ENCODE measurements around the gene BDKRB2.

The BDKRB2 gene

DNA sequence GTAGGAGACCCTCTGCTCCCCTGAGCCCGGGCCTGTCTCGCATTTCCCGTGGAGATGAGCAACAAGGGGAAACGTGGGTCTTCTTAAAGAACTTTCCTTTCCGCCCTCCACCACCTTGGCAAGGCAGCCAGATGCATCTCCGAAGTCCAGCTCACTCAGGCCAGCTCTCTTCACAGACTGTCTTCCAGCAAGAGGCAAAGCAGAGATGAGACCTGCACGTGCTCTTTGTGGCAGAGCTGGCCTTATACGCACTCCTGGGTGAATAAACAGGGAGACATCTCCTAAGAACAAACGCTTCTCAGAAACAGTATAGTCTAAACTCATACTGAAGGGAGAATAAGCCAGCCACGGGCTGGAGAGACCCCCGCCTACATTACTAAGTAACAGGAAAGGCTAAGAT lies 50.0 kb downstream of the BDKRB2 start:
- peaks cover 1% of the 10 kb centered on the region for H3K4me1 Mint-ChIP-seq (ENCODE audit: low read depth)
- H3K9me3 Mint-ChIP-seq = no peaks in the 10 kb centered on the region
- no peaks in the 10 kb centered on the region for H3K36me3 Mint-ChIP-seq (ENCODE audit: low read depth)
- intact Hi-C loops (cut with micrococcal nuclease) = no loop called here
- no peak overlapping the region for H3K4me3 Mint-ChIP-seq
- no peak overlapping the region for H3K27ac Mint-ChIP-seq
- peaks cover 16% of the 10 kb centered on the region for H3K27me3 Mint-ChIP-seq

DNA sequence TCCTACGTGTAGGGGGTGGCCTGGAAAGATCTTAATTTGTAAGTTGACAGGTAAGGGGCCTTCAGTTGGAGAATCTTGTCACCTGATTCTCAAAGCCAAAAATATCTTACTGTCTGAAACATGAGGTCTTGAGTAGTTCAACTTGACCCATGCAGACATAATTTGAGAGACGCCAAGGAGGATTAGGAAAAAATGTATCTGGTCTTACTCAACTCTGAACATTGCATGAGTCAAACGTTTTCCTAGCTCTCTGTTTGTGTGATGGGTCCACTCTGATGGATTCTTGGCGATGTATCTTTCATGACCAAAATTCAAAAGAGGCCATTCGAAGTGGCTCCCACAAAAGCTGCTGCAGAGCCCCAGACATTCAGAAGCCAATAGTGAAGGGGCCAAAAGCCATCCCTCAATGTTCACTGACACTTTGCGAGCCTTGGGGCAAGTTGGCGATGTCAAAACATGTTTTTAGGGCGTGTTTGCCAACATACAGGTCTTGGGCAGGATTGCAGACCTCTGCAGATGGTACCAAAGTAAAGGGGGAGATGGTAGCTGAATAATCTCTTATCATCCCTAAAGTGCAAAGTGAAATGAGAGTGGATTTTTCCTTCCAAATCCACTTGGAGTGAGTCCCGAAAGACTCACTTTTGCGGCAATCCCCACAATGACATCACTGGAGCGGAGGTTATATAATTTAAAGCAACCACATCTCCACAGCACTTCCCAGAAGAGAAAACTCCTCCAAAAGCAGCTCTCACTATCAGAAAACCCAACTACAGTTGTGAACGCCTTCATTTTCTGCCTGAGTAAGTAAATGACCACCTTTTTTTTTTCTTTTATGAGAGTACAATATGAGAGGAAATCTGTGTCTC lies 51.1 kb downstream of the BDKRB2 start, which contains the start of gene BDKRB1:
TSS of gene BDKRB1 (plus strand) at position 710 of the 866 bp plus-strand sequence. CDS start 7,473 bp downstream, outside the sequence.
- H3K27me3 Mint-ChIP-seq = peaks cover 16% of the 10 kb centered on the region
- no peaks in the 10 kb centered on the region for H3K9me3 Mint-ChIP-seq
- intact Hi-C loops (cut with micrococcal nuclease) = no loop called here
- no peak within 1 kb of the TSS for H3K4me3 Mint-ChIP-seq
- H3K4me1 Mint-ChIP-seq (ENCODE audit: low read depth) = no peaks in the 10 kb centered on the region
- H3K27ac Mint-ChIP-seq = no peak within 1 kb of the TSS
- H3K36me3 Mint-ChIP-seq (ENCODE audit: low read depth) = no peaks in the 10 kb centered on the region

DNA sequence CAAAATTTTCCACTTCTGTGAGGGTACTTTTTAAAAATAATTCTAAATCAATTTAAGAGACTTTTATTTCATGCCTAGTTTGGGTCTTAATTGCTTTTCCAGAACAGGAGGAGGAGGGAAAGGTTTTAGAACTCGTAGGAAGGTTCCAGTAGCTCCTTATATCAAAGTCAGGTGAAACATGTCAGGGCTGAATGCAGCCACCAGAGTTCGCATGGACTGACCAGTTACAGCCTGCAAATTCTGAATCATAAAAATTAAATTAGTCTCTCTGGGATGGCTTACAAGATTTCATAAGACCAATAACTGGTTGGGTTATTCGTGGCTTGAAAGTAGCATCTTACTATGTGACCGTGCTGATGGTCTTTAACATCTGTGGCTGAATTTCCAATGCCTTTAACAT lies 51.8 kb downstream of the BDKRB2 start:
- no peaks in the 10 kb centered on the region for H3K36me3 Mint-ChIP-seq (ENCODE audit: low read depth)
- H3K4me1 Mint-ChIP-seq (ENCODE audit: low read depth) = no peaks in the 10 kb centered on the region
- peaks cover 16% of the 10 kb centered on the region for H3K27me3 Mint-ChIP-seq
- no peak overlapping the region for H3K27ac Mint-ChIP-seq
- H3K9me3 Mint-ChIP-seq = no peaks in the 10 kb centered on the region
- intact Hi-C loops (cut with micrococcal nuclease) = no loop called here
- no peak overlapping the region for H3K4me3 Mint-ChIP-seq

DNA sequence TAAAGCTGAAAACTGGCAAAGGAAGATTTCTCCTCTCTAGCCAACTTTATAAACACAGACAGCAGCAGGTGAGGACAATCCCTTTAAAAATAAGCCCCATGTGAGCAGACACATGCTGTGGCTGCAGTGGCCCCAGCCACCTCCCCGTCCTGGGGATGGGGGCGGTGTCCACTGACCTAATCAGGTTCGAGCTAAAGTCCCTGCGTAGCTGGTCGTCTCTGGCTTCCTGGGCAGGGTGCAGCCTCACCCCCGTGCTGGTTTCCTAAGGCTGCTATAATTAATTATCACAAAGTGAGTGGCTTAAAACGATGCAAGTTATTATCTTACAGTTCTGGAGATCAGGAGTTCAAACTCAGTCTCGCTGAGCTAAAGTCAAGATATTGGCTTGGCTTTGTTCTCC lies 52.4 kb downstream of the BDKRB2 start:
- Mint-ChIP-seq H3K27ac (no peak overlapping the region), H3K36me3 (ENCODE audit: low read depth) (no peaks in the 10 kb centered on the region), H3K4me3 (no peak overlapping the region), H3K9me3 (no peaks in the 10 kb centered on the region), H3K4me1 (ENCODE audit: low read depth) (no peaks in the 10 kb centered on the region), H3K27me3 (peaks cover 16% of the 10 kb centered on the region)
- intact Hi-C loops (cut with micrococcal nuclease) = no loop called here

DNA sequence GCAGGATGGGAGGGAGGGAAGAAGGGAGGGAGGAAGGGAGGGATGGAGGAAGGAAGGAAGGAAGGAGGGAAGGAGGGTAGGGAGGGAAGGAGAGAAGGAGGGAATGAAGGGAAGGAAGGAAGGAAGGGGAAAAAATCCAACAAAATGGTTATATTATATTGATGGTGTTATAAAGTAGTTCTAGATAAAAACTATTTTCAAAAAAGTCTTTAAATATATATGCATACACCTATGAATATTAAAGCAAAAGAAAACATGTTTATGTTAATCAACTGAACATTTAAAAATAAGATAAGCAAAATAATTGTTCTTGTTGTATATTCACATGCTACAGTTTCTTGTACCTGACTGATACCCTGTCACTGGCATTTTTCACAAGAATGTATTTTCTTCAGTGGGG lies 53.3 kb downstream of the BDKRB2 start:
- peaks cover 13% of the 10 kb centered on the region for H3K27me3 Mint-ChIP-seq
- no peaks in the 10 kb centered on the region for H3K36me3 Mint-ChIP-seq (ENCODE audit: low read depth)
- H3K4me3 Mint-ChIP-seq = no peak overlapping the region
- no peaks in the 10 kb centered on the region for H3K4me1 Mint-ChIP-seq (ENCODE audit: low read depth)
- H3K9me3 Mint-ChIP-seq = no peaks in the 10 kb centered on the region
- no peak overlapping the region for H3K27ac Mint-ChIP-seq
- intact Hi-C loops (cut with micrococcal nuclease) = no loop called here

DNA sequence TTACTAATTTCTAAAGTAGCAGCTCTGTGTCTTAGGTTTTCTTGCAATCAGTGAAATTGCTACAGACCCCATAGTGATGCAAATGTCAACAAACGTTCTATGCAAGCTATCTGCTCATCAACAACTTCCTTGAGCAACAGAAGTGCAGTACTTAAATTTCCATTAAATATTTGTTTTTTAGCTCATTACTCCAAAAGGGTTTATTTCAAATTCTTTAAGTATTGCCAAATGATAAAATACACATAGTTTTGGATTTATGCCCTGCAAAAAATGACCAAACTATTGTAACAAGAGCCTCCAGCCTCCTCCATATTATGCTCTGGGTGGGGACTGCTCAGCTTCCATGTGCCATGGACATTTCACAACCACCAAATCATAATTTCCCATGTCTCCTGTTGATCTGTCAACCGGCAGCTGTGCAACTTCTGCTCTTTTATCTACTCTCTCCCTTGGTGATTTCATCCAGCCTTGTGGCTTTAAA lies 55.7 kb downstream of the BDKRB2 start:
- H3K27ac Mint-ChIP-seq = no peak overlapping the region
- intact Hi-C loops (cut with micrococcal nuclease) = no loop called here
- H3K4me1 Mint-ChIP-seq (ENCODE audit: low read depth) = no peaks in the 10 kb centered on the region
- H3K9me3 Mint-ChIP-seq = no peaks in the 10 kb centered on the region
- H3K36me3 Mint-ChIP-seq (ENCODE audit: low read depth) = no peaks in the 10 kb centered on the region
- peaks cover 9% of the 10 kb centered on the region for H3K27me3 Mint-ChIP-seq
- no peak overlapping the region for H3K4me3 Mint-ChIP-seq

DNA sequence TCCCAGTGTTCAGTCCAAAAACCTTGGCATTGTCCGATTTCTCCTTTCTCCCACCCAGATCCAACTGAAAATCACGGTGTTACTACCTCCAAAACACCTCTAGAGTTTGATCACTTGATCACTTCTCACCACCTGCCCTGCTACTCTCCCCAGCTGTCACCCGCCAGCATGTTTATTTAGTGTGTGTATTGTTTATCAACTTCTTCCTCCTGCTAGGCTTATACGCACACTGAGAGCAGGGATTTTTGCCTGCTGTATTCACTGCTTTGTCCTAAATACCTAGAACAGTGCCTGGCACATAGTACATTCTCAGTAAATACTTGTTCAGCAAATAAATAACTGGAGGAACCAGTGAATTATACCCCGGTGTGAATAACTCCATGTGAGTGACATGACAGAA lies 56.4 kb downstream of the BDKRB2 start:
- H3K9me3 Mint-ChIP-seq = no peaks in the 10 kb centered on the region
- intact Hi-C loops (cut with micrococcal nuclease) = no loop called here
- H3K4me1 Mint-ChIP-seq (ENCODE audit: low read depth) = no peaks in the 10 kb centered on the region
- H3K4me3 Mint-ChIP-seq = no peak overlapping the region
- peaks cover 9% of the 10 kb centered on the region for H3K27me3 Mint-ChIP-seq
- H3K36me3 Mint-ChIP-seq (ENCODE audit: low read depth) = no peaks in the 10 kb centered on the region
- no peak overlapping the region for H3K27ac Mint-ChIP-seq

DNA sequence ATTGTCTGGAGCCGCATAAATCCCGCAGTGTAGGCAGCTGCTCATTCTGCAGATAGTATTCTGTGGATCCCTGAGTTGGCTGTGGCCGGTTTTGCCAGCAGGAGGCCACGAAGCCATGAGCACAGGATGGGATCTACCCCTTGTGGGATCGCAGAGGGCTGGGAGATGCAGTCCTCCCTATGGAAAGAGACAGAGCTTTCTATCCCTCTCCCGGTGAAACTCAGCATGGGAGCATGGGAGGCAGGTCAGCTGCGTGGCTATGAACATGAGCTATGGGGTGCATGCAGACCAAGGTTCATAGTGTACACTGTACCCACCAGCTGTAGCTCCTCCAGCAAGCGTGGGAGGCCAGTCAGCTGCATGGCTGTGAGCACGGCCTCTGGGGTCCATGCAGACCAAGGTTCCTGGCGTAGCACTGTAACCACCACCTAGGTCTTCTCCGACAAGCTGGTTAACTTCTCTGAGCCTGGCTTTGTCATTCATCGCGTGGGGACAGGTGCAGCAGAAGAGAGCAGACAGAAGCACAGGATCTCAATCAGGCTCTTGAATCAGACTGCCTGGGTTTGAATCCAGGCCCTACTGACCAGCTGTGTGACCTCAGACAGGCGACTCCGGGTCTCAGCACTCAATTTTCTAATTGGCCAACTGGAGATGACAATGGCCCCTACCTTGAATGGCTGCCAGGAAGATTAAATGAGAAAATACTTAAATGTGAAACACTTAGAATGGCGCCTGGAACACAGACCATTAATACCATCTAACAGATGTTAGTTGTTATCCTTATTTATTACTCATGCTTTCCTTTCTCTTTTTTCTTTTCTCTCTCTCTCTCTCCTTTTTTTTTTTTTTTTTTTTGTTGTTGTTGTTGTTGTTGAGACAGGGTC lies 57.4 kb downstream of the BDKRB2 start:
- H3K36me3 Mint-ChIP-seq (ENCODE audit: low read depth) = no peaks in the 10 kb centered on the region
- no peak overlapping the region for H3K27ac Mint-ChIP-seq
- H3K9me3 Mint-ChIP-seq = no peaks in the 10 kb centered on the region
- intact Hi-C loops (cut with micrococcal nuclease) = no loop called here
- no peak overlapping the region for H3K4me3 Mint-ChIP-seq
- no peaks in the 10 kb centered on the region for H3K4me1 Mint-ChIP-seq (ENCODE audit: low read depth)
- H3K27me3 Mint-ChIP-seq = peaks cover 8% of the 10 kb centered on the region

DNA sequence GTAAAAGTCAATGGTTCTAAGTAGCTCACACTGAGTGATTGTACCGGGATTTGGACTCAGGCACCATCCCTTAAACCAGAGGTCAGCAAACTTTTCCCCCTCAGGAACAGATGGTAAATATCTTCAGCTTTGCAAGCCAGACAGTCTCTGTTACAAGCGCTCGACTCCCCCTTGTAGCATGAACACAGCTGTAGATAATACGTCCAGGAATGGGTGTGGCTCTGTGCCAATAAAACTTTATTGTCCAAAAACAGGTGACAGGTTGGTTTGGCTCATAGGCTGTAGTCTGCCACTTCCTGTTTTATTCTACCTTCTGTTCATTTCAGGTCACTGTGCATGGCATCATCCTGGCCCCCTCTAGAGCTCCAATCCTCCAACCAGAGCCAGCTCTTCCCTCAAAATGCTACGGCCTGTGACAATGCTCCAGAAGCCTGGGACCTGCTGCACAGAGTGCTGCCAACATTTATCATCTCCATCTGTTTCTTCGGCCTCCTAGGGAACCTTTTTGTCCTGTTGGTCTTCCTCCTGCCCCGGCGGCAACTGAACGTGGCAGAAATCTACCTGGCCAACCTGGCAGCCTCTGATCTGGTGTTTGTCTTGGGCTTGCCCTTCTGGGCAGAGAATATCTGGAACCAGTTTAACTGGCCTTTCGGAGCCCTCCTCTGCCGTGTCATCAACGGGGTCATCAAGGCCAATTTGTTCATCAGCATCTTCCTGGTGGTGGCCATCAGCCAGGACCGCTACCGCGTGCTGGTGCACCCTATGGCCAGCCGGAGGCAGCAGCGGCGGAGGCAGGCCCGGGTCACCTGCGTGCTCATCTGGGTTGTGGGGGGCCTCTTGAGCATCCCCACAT lies 58.9 kb downstream of the BDKRB2 start:
- no peaks in the 10 kb centered on the region for H3K36me3 Mint-ChIP-seq (ENCODE audit: low read depth)
- intact Hi-C loops (cut with micrococcal nuclease) = no loop called here
- no peak overlapping the region for H3K4me3 Mint-ChIP-seq
- H3K4me1 Mint-ChIP-seq (ENCODE audit: low read depth) = no peaks in the 10 kb centered on the region
- H3K27ac Mint-ChIP-seq = no peak overlapping the region
- no peaks in the 10 kb centered on the region for H3K9me3 Mint-ChIP-seq
- peaks cover under 1% of the 10 kb centered on the region for H3K27me3 Mint-ChIP-seq

DNA sequence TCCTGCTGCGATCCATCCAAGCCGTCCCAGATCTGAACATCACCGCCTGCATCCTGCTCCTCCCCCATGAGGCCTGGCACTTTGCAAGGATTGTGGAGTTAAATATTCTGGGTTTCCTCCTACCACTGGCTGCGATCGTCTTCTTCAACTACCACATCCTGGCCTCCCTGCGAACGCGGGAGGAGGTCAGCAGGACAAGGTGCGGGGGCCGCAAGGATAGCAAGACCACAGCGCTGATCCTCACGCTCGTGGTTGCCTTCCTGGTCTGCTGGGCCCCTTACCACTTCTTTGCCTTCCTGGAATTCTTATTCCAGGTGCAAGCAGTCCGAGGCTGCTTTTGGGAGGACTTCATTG lies 59.5 kb downstream of the BDKRB2 start:
- no peaks in the 10 kb centered on the region for H3K9me3 Mint-ChIP-seq
- no peak overlapping the region for H3K27ac Mint-ChIP-seq
- no peaks in the 10 kb centered on the region for H3K4me1 Mint-ChIP-seq (ENCODE audit: low read depth)
- no peak overlapping the region for H3K4me3 Mint-ChIP-seq
- H3K36me3 Mint-ChIP-seq (ENCODE audit: low read depth) = no peaks in the 10 kb centered on the region
- intact Hi-C loops (cut with micrococcal nuclease) = no loop called here
- H3K27me3 Mint-ChIP-seq = no peaks in the 10 kb centered on the region

DNA sequence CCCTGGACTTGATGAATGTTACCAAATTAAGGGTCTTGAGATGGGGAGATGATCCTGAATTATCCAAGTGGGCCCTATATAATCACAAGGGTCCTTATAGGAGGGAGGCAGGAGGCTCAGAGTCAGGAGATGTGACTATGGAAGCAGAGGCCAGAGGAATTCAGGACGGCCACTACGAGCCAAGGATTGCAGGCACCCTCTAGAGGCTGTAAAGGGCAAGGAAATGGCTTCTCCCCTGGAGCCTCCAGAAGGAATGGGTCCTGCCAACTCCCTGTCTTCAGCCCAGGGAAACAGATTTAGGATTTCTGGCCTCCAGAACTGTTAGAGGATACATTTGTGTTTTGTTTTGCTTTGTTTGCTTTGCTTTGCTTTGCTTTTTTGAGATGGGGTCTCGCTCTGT lies 60.2 kb downstream of the BDKRB2 start:
- intact Hi-C loops (cut with micrococcal nuclease) = no loop called here
- H3K4me3 Mint-ChIP-seq = no peak overlapping the region

DNA sequence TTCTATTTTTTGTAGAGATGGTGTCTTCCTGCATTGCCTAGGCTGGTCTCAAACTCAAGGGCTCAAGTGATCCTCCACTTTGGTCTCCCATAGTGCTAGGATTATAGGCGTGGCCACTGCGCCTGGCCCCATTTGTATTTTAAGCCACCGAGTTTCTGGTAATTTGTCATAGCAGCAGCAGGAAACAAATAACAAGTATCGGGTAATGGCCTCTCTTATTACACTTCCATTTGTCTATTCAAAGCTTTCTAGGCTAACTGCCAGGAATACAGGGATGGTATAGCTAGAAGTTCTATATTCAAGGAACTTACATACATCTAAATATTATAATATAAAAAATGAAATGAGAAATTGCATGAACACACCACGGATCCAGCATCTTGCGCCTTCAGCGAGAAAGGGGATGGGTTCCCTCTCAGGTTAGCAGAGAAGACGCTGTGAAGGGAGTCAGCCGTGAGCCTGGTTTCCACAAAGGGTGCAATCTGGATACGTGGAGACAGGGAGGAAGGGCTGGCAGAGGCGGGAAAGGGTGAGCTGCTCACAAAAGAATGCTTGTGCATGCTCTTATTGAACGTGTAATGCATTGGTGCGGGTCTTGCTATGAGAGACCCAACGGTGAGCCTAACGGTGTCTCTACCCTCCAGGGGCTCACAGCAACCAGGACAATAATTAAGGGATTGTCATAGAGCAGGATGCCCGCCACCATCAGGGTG lies 60.9 kb downstream of the BDKRB2 start:
- no peaks in the 10 kb centered on the region for H3K9me3 Mint-ChIP-seq
- no peaks in the 10 kb centered on the region for H3K36me3 Mint-ChIP-seq (ENCODE audit: low read depth)
- H3K27ac Mint-ChIP-seq = no peak overlapping the region
- intact Hi-C loops (cut with micrococcal nuclease) = no loop called here
- H3K4me3 Mint-ChIP-seq = no peak overlapping the region
- peaks cover 2% of the 10 kb centered on the region for H3K27me3 Mint-ChIP-seq
- no peaks in the 10 kb centered on the region for H3K4me1 Mint-ChIP-seq (ENCODE audit: low read depth)

More for the DNA sequence above, 60.2 kb downstream of the BDKRB2 start:
- Mint-ChIP-seq H3K4me1 (ENCODE audit: low read depth) (no peaks in the 10 kb centered on the region), H3K27ac (no peak overlapping the region), H3K36me3 (ENCODE audit: low read depth) (no peaks in the 10 kb centered on the region), H3K27me3 (peaks cover 2% of the 10 kb centered on the region), H3K9me3 (no peaks in the 10 kb centered on the region)

DNA sequence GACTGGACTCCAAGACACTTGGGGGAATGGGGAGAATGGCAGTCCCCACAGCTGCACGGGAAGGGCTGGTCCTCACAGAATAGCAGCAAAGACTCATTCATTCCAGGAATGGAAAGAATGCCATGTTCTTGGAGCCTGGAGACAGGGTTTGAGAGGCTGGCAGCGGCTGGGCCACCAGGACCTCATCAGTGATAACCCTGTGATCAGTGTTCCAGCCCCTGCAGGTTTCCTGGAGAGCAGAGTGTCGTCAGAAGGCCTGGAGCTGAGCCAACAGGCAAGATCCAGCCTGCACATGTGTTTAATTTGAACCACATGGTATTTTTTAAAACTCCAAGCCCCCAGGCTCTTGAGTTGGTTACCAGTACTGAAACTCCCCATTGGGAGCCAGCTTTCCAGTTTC lies 62.7 kb downstream of the BDKRB2 start:
- Mint-ChIP-seq H3K36me3 (ENCODE audit: low read depth) (no peaks in the 10 kb centered on the region), H3K4me3 (no peak overlapping the region), H3K27me3 (peaks cover 2% of the 10 kb centered on the region), H3K4me1 (ENCODE audit: low read depth) (no peaks in the 10 kb centered on the region), H3K9me3 (no peaks in the 10 kb centered on the region), H3K27ac (no peak overlapping the region)
- intact Hi-C loops (cut with micrococcal nuclease) = no loop called here
